GM12878 (cell line): ENCODE data around the gene MED10. TPM values are rescaled to one million over a fixed set of nuclear protein-coding genes. Genes with fewer than 3 reads are reported as not detected.

Experiments used
- ATAC-seq: fragments of 200-7000 bp; cut with Tn5 transposase; 3 replicates; pipeline ENCODE4 v1.9.1; 2020; ENCODE audit warnings: mild to moderate bottlenecking, moderate library complexity
- BruUV-seq: library from RNA; stranded (reverse); fragments of 400-500 nt; replicated peaks from 2 replicates; lab custom pipeline; 2021; lab: Mats Ljungman, UMichigan
- CTCF ChIA-PET: fragments of 300-600 bp; sonication (Branson Sonifier 250); formaldehyde crosslinking; extraction: SDS; loops from one replicate; lab custom pipeline; 2021; ENCODE audit warnings: inconsistent platforms; lab: Yijun Ruan, JAX
- POLR2A ChIA-PET: fragments of 350-600 bp; formaldehyde crosslinking; extraction: SDS; loops from one replicate; lab custom pipeline; 2021; ENCODE audit warnings: inconsistent platforms; lab: Charles Lee
- RAD21 ChIA-PET: fragments of 300-600 bp; sonication (Branson Sonifier 250); formaldehyde crosslinking; loops from one replicate; lab custom pipeline; 2023; ENCODE audit warnings: antibody characterized with exemption; ENCODE audit not compliant: unreplicated experiment; lab: Charles Lee
- SMC1A ChIA-PET: fragments of 300-600 bp; sonication (Branson Sonifier 250); formaldehyde crosslinking; loops from one replicate; lab custom pipeline; 2023; ENCODE audit not compliant: unreplicated experiment, uncharacterized antibody; lab: Charles Lee
- DNase-seq: peaks from one replicate; pipeline ENCODE4 v3.0.0-alpha.2; 2011; ENCODE audit warnings: low read depth, low spot score
- FAIRE-seq: peaks from 3 replicates; lab custom pipeline; 2011; peaks lifted over from hg19 to GRCh38; lab: Jason Lieb, UNC
- H2AFZ ChIP-seq: 2 replicates; pipeline ENCODE4 v1.6.0; 2011; ENCODE audit warnings: low read depth, low read length, control low read depth; ENCODE audit not compliant: control insufficient read depth
- H3K27ac ChIP-seq: 2 replicates; pipeline ENCODE4 v1.5.1; 2011; ENCODE audit warnings: control low read depth; ENCODE audit not compliant: control insufficient read depth, insufficient read depth
- H3K27me3 ChIP-seq, 2 experiments: replicated peaks in 1 of 2; 2 replicates each; pipeline versions ENCODE4 v1.6.0 to v1.6.1; 2011; ENCODE audit warnings: low read length in 1 of 2; ENCODE audit not compliant: control insufficient read depth in 2 of 2, insufficient read depth in 2 of 2
- H3K36me3 ChIP-seq, 2 experiments: 2 replicates each; pipeline ENCODE4 v1.5.1; 2011; ENCODE audit warnings: low read length in 1 of 2; ENCODE audit not compliant: control insufficient read depth in 2 of 2, insufficient read depth in 2 of 2
- H3K4me1 ChIP-seq: 2 replicates; pipeline ENCODE4 v1.6.1; 2011; ENCODE audit warnings: mild to moderate bottlenecking, low read length, moderate library complexity, mixed read lengths; ENCODE audit not compliant: control insufficient read depth, insufficient read depth
- H3K4me2 ChIP-seq: 2 replicates; pipeline ENCODE4 v1.6.0; 2011; ENCODE audit warnings: control low read depth; ENCODE audit not compliant: control insufficient read depth, insufficient read depth
- H3K4me3 ChIP-seq: fragments of 200-600 bp; sonication (generic); 2 replicates; pipeline ENCODE4 v1.5.1; 2016
- H3K79me2 ChIP-seq: 2 replicates; pipeline ENCODE4 v1.6.0; 2011; ENCODE audit warnings: low read length; ENCODE audit not compliant: control insufficient read depth, insufficient read depth
- H3K9ac ChIP-seq: 2 replicates; pipeline ENCODE4 v1.8.0; 2011; ENCODE audit warnings: low read length, control low read depth, mixed read lengths; ENCODE audit not compliant: control insufficient read depth, insufficient read depth
- H3K9me3 ChIP-seq: replicated peaks from 3 replicates; pipeline ENCODE4 v1.5.1; 2011; ENCODE audit warnings: mild to moderate bottlenecking, low read length; ENCODE audit not compliant: control insufficient read depth, insufficient read depth
- H4K20me1 ChIP-seq: 2 replicates; pipeline ENCODE4 v1.6.0; 2011; ENCODE audit not compliant: control insufficient read depth, insufficient read depth
- ASH2L ChIP-seq: fragments of 300-600, 200-600 bp; sonication (generic); IDR thresholded peaks from 2 replicates; pipeline ENCODE4 v1.6.1; 2017; ENCODE audit warnings: low read depth, mild to moderate bottlenecking, borderline replicate concordance
- BCL11A ChIP-seq: IDR thresholded peaks from 2 replicates; pipeline ENCODE4 v1.6.1; 2011; ENCODE audit warnings: low read depth, low read length
- CEBPB ChIP-seq, 2 experiments: fragments of 150-350 bp in 1 of 2; IDR thresholded peaks; 2 replicates each; pipeline ENCODE4 v1.6.1; 2012 to 2014; ENCODE audit warnings: low read depth in 2 of 2, low read length in 2 of 2, borderline replicate concordance in 1 of 2, inconsistent platforms in 1 of 2
- CHD4 ChIP-seq: fragments of 200-600 bp; sonication (generic); IDR thresholded peaks from 2 replicates; pipeline ENCODE4 v1.6.1; 2016; ENCODE audit warnings: mild to moderate bottlenecking
- EP300 ChIP-seq, 2 experiments: fragments of 150-350 bp in 1 of 2; IDR thresholded peaks; 2 replicates each; pipeline ENCODE4 v1.6.1; 2011 to 2012; ENCODE audit warnings: low read depth in 2 of 2, low read length in 2 of 2, borderline replicate concordance in 1 of 2, improper control_type of control experiment in 1 of 2, inconsistent platforms in 1 of 2; ENCODE audit not compliant: control insufficient read depth in 1 of 2
- HDGF ChIP-seq: fragments of 450-650 bp; IDR thresholded peaks from 2 replicates; pipeline ENCODE4 v1.6.1; 2016; ENCODE audit warnings: antibody characterized with exemption
- IKZF2 ChIP-seq, 2 experiments: fragments of 450-650 bp; IDR thresholded peaks; 2 replicates each; pipeline ENCODE4 v1.6.1; 2017; ENCODE audit warnings: mild to moderate bottlenecking in 2 of 2, moderate library complexity in 2 of 2
- JUNB ChIP-seq: IDR thresholded peaks from 2 replicates; pipeline ENCODE4 v1.6.1; 2016; ENCODE audit warnings: antibody characterized with exemption, mild to moderate bottlenecking
- KAT2A ChIP-seq: conservative IDR thresholded peaks from 2 replicates; pipeline ENCODE4 v1.6.1; 2011; ENCODE audit warnings: low read depth, low read length; ENCODE audit not compliant: control insufficient read depth
- LARP7 ChIP-seq: fragments of 450-650 bp; IDR thresholded peaks from 2 replicates; pipeline ENCODE4 v1.6.1; 2017; ENCODE audit warnings: mild to moderate bottlenecking
- MEF2B ChIP-seq: fragments of 450-650 bp; IDR thresholded peaks from 2 replicates; pipeline ENCODE4 v1.6.1; 2018; ENCODE audit warnings: mild to moderate bottlenecking, moderate library complexity; ENCODE audit not compliant: partially characterized antibody, poor library complexity, severe bottlenecking
- MTA3 ChIP-seq: IDR thresholded peaks from 2 replicates; pipeline ENCODE4 v1.6.1; 2012; ENCODE audit warnings: low read length, inconsistent platforms, borderline replicate concordance
- NR2C1 ChIP-seq: fragments of 450-650 bp; IDR thresholded peaks from 2 replicates; pipeline ENCODE4 v1.6.1; 2017; ENCODE audit warnings: antibody characterized with exemption, mild to moderate bottlenecking, moderate library complexity
- RBBP5 ChIP-seq: fragments of 200-600 bp; sonication (generic); conservative IDR thresholded peaks from 2 replicates; pipeline ENCODE4 v1.6.1; 2016
- RFX5 ChIP-seq: IDR thresholded peaks from 2 replicates; pipeline ENCODE4 v1.6.1; 2011; ENCODE audit warnings: low read depth, low read length, improper control_type of control experiment
- SMAD5 ChIP-seq: IDR thresholded peaks from 2 replicates; pipeline ENCODE4 v1.6.1; 2016; ENCODE audit warnings: antibody characterized with exemption, low read depth
- STAT1 ChIP-seq: fragments of 450-650 bp; conservative IDR thresholded peaks from 2 replicates; pipeline ENCODE4 v1.6.1; 2014; ENCODE audit warnings: antibody characterized with exemption, mild to moderate bottlenecking
- TARDBP ChIP-seq: IDR thresholded peaks from 2 replicates; pipeline ENCODE4 v1.6.1; 2016; ENCODE audit warnings: borderline replicate concordance
- ZNF274 ChIP-seq: IDR thresholded peaks from one replicate; pipeline ENCODE4 v1.8.0; 2011; ENCODE audit not compliant: insufficient read length, insufficient read depth
- ZNF384 ChIP-seq: IDR thresholded peaks from 2 replicates; pipeline ENCODE4 v1.6.1; 2012; ENCODE audit warnings: low read depth, mild to moderate bottlenecking, low read length, improper control_type of control experiment, borderline replicate concordance
- WGBS: methylation state at CpG from one replicate; pipeline ENCODE4 v1.1.6; 2016; ENCODE audit warnings: low lambda C conversion rate; ENCODE audit not compliant: insufficient replicate concordance, insufficient coverage; ENCODE audit errors: missing lambda C conversion rate; 5-methylcytosine and 5-hydroxymethylcytosine counted together
- in situ Hi-C: fragments of 300-500 bp; cut with MboI; formaldehyde crosslinking; loops from 9 replicates; pipeline ENCODE4 v1.14.3; 2018; ENCODE audit warnings: mixed read lengths
- intact Hi-C: fragments of 100-400 bp; cut with micrococcal nuclease; formaldehyde crosslinking; loops from one replicate; pipeline ENCODE4 v1.14.2; 2022; ENCODE audit not compliant: unreplicated experiment
- polyA plus RNA-seq, 11 experiments: library from polyadenylated mRNA; depleted of rRNA in 4 of 11; unstranded in 6 of 11; stranded (reverse) in 5 of 11; fragments of >200 nt; fragmentation: Nextera tagmentation in 4 of 11; fragmentation: Illumina TruSeq in 1 of 11; extraction: Ambion mirVana in 4 of 11; extraction: Trizol in 1 of 11; gene quantifications; 1 replicate in 1 of 11; 2 replicates in 10 of 11; pipeline versions ENCODE4 v1.2.1 to v1.2.3, GENCODE V29; 2011 to 2016; ENCODE audit warnings: inconsistent platforms in 2 of 11, missing spikeins in 2 of 11, low read depth in 1 of 11
- total RNA-seq, 4 experiments: library from RNA; depleted of rRNA in 3 of 4; stranded (reverse); fragments of >200 nt in 3 of 4; fragmentation: Illumina TruSeq in 1 of 4; extraction: Trizol in 1 of 4; gene quantifications; 2 replicates each; pipeline versions ENCODE4 v1.2.1 to v1.2.3, GENCODE V29; 2013 to 2021
- TF ChIP-seq, protein P1 (sequence below): fragments of 450-650 bp; IDR thresholded peaks from 2 replicates; pipeline ENCODE4 v1.6.1; 2017; ENCODE audit warnings: borderline replicate concordance
- TF ChIP-seq, protein P2 (sequence below): IDR thresholded peaks from 2 replicates; pipeline ENCODE4 v1.6.1; 2011; ENCODE audit warnings: borderline replicate concordance, low read depth, mild to moderate bottlenecking, moderate library complexity, mixed read lengths, low read length; ENCODE audit not compliant: insufficient read depth; ENCODE audit errors: extremely low read length
- TF ChIP-seq, protein P3 (sequence below): IDR thresholded peaks from 2 replicates; pipeline ENCODE4 v1.6.1; 2012; ENCODE audit warnings: low read depth, low read length, improper control_type of control experiment

MED10 gene
- total and polyA plus RNA-seq, 10 of the 15 experiments (the other 5 are each of a cell fraction or from before 2014, with no cell fraction given), result 21.2 to 111 (median 46.6) TPM

DNA sequence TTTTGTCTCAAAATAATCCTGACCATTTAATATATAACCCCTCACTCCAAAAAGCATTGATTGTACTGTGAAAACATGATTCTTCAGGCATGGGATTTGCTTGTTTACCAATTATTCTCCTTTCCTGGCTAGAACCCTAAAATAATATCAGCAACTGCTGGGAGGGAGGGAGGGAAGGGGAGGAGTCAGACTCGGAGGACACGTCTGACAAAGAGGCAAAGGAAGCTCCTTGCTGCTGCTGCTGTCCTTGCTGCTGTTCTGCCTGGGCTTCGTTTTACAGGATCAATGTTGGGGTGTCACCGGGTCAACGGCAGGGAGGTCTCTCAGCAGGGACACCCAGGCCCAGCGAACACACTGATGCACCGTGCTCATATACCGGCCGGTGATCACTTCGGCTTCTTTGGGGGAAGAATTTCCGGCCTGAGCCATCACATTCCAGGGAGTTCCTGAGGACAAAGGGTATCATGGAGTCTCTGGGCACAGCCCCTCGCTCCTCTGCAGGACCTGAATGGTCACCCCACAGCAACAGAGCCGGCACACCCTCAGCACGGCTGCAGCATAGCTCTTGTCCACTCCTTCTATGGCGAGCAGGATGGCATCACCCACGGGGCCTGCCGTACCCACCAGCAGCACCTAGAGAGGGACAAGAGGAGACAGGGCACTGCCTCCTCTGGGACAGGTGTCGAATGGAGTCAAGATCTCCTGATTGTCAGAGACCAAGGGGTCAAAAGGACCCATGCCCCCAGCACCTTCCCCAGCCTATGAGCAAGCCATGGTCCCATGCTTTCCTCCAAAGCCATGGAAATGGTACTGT is 27.9 kb downstream of the MED10 start (continued):
- no peak for TF ChIP-seq HDGF
- TF ChIP-seq CHD4, result no peak
- no peak for TF ChIP-seq SMAD5
- TF ChIP-seq KAT2A, result no peak
- TF ChIP-seq JUNB, result no peak
- TF ChIP-seq, protein P1, sequence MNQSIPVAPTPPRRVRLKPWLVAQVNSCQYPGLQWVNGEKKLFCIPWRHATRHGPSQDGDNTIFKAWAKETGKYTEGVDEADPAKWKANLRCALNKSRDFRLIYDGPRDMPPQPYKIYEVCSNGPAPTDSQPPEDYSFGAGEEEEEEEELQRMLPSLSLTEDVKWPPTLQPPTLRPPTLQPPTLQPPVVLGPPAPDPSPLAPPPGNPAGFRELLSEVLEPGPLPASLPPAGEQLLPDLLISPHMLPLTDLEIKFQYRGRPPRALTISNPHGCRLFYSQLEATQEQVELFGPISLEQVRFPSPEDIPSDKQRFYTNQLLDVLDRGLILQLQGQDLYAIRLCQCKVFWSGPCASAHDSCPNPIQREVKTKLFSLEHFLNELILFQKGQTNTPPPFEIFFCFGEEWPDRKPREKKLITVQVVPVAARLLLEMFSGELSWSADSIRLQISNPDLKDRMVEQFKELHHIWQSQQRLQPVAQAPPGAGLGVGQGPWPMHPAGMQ, result no peak

DNA sequence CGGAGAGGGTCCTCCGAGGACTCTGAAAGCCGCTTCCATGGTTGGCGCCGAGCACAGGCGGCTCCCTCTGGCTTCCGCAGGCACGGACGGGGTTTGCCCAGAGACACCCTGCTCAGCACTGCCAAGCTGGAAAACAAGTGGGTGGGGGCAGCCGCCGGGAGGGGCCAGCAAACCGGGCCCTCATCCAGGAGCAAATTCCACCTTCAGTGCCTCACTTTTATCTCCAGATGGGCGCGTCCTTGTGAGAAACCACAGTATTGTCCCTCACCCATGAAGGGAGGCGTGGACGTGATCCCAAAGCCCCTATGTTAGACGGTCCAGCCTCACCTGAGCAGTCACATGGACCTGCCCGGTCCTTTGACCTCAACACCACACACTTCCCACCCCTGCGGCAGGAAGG is 29.0 kb downstream of the MED10 start:
- H2AFZ ChIP-seq, result no peak overlapping the region
- RAD21 ChIA-PET, result no interaction called here
- no peaks in the 10 kb centered on the region for H3K79me2 ChIP-seq
- DNase-seq, result no peak
- no peak overlapping the region for H3K4me2 ChIP-seq
- POLR2A ChIA-PET, result no interaction called here
- H3K4me1 ChIP-seq, result no peaks in the 10 kb centered on the region
- ATAC-seq, result no peak
- H3K9ac ChIP-seq, result no peak overlapping the region
- no peaks in the 10 kb centered on the region for H3K27me3 ChIP-seq
- no peaks in the 10 kb centered on the region for H3K36me3 ChIP-seq
- in situ Hi-C loops, result no loop called here
- H3K4me3 ChIP-seq, result no peak overlapping the region
- no TSS peak for BruUV-seq
- no peaks in the 10 kb centered on the region for H3K9me3 ChIP-seq
- CTCF ChIA-PET, result interaction anchor here (1.0 kb wide), 1 partner anchor 143 kb away, joined by 3 read pairs; no protein-coding TSS in a partner anchor
- SMC1A ChIA-PET, result no interaction called here
- 87% methylated on average over 19 of the region's 19 CpGs for WGBS
- H3K27ac ChIP-seq, result no peak overlapping the region
- intact Hi-C loops, result no loop called here
- FAIRE-seq, result no peak
- H4K20me1 ChIP-seq, result no peaks in the 10 kb centered on the region
- TF ChIP-seq, protein P2, sequence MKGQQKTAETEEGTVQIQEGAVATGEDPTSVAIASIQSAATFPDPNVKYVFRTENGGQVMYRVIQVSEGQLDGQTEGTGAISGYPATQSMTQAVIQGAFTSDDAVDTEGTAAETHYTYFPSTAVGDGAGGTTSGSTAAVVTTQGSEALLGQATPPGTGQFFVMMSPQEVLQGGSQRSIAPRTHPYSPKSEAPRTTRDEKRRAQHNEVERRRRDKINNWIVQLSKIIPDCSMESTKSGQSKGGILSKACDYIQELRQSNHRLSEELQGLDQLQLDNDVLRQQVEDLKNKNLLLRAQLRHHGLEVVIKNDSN, result no peak
- TF ChIP-seq SMAD5 (no peak), ZNF384 (no peak), JUNB (no peak), IKZF2 (IDR thresholded peaks at IDR 0.05) (no peak), MEF2B (no peak), ZNF274 (no peak), BCL11A (no peak), NR2C1 (no peak), LARP7 (no peak), RBBP5 (no peak), CEBPB (IDR thresholded peaks at IDR 0.05; ENCODE audit: borderline replicate concordance in 1 of 2, low read depth in 2 of 2, low read length in 2 of 2) (no peak), TARDBP (no peak), RFX5 (no peak), EP300 (IDR thresholded peaks at IDR 0.05; ENCODE audit: borderline replicate concordance in 1 of 2, control insufficient read depth in 1 of 2, low read depth in 2 of 2, low read length in 2 of 2) (no peak), STAT1 (no peak), MTA3 (no peak), ASH2L (no peak)
- TF ChIP-seq, protein P3, sequence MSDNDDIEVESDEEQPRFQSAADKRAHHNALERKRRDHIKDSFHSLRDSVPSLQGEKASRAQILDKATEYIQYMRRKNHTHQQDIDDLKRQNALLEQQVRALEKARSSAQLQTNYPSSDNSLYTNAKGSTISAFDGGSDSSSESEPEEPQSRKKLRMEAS, result no peak
